ENCODE measurements around the gene CECR2.

CECR2 gene

DNA sequence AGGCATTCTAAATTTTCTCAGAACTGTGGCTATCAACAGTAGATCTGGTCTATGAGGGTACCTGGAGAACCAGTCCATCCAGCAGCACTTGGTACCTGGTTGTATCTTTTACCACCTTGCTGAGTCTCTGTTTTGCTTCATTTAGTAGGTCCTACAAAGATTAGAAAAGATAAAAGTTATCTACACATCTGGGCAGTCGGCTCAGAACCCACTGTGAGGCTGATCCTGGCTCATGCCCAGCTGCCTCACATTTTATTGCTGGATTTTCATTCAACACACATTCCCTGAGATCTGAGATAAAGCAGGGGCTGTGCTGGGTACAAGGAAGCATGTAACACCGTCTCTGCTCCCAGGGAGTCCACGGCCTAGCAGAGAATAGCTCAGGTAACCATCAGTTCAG lies 231.8 kb downstream of the CECR2 start:
- DNase-seq (ENCODE audit: low read depth in 2 of 3, low spot score in 1 of 3), result no peak

DNA sequence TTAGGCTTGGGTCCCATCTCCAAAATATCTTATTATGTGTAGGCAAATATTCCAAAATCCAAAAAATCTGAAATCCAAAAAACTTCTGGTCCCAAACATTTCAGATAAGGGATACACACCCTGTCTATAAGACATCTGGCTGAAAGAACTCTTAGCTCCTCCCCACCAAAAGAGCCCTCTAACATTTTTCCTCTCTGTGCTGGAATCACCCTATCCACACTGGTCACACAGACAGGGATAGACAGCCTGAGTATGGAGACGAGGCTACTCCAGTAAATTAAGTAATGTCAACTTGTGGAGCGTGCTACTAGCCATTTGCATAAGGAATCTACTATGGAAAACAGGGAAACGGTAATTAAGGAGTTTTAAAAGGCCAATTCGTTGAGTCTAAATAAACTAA lies 234.4 kb downstream of the CECR2 start:
- no peak for DNase-seq (ENCODE audit: low read depth in 2 of 3, low spot score in 1 of 3)

DNA sequence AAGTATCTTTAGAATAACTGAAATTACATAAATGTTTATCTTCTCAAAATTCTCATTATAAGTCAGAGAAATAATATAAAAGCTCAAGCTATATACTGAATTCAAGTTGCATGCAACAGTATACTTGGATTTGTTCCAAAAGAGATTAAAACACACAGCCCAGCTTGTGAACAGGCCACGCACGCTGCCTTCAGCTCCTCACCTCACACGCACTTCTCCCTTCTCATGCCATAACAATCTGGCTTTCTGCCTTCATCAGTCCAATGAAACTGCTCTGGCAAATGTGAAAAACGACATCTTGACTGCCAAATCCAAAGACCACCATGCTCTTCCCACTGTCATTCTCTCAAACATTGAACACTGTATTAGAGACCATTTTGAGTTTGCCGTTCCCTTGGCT lies 237.2 kb downstream of the CECR2 start:
- DNase-seq (ENCODE audit: low read depth in 2 of 3, low spot score in 1 of 3), result no peak
